Spleen (tissue), 7 donors: ENCODE data around the gene FAM174B.

Source experiments
- POLR2AphosphoS5 ChIP-seq, 3 donors: sonication (generic); formaldehyde crosslinking; IDR thresholded peaks; one replicate each; pipeline ENCODE4 v1.5.1; 2017; ENCODE audit warnings: antibody characterized with exemption in 3 of 3
- TF ChIP-seq, protein P1 (sequence below), 11 experiments: fragments of 200-600 bp in 7 of 11; fragments of 450-650 bp in 4 of 11; sonication (generic) in 4 of 11; IDR thresholded peaks in 8 of 11; conservative IDR thresholded peaks in 3 of 11; 1 replicate in 7 of 11; 2 replicates in 4 of 11; pipeline versions ENCODE4 v1.4.0 to v1.8.0; 2016 to 2021; ENCODE audit warnings: antibody characterized with exemption in 11 of 11, inconsistent platforms in 4 of 11, mild to moderate bottlenecking in 1 of 11
- donor health status: DM: no; HTN: no; CAD: no; lungs with moderate emphysema.
- donor health status: DM: no; HTN: no; CAD: no.
- donor health status: DM: no; HTN: no; CAD: no.

DNA sequence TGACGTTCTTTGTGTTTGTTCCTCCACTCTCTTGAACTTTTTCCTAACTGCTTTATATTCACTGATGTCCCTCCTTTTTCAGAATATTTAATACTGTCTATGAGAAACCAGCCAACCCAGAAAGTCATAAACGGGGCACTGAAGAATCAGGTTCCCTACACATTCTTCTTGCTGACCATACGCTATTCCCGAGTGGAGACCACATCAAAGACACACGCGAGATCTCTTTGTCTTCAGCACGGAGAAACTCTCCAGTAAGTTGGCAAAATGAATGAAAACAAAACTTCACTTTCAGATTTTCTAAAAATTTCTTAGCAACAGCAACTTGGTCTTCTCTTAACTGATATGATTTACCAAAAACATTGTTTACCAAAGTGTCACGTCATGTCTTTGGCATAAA lies 22.6 kb downstream of the FAM174B start:
- TF ChIP-seq, protein P1, sequence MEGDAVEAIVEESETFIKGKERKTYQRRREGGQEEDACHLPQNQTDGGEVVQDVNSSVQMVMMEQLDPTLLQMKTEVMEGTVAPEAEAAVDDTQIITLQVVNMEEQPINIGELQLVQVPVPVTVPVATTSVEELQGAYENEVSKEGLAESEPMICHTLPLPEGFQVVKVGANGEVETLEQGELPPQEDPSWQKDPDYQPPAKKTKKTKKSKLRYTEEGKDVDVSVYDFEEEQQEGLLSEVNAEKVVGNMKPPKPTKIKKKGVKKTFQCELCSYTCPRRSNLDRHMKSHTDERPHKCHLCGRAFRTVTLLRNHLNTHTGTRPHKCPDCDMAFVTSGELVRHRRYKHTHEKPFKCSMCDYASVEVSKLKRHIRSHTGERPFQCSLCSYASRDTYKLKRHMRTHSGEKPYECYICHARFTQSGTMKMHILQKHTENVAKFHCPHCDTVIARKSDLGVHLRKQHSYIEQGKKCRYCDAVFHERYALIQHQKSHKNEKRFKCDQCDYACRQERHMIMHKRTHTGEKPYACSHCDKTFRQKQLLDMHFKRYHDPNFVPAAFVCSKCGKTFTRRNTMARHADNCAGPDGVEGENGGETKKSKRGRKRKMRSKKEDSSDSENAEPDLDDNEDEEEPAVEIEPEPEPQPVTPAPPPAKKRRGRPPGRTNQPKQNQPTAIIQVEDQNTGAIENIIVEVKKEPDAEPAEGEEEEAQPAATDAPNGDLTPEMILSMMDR (IDR thresholded peaks at IDR 0.05 in 8 of 11, conservative IDR thresholded peaks at IDR 0.05 in 3 of 11): no peak
- TF ChIP-seq POLR2AphosphoS5 (IDR thresholded peaks at IDR 0.05): no peak
